OCI-LY7 (cell line): ENCODE results near the gene MATK.

Experiments used
- CTCF ChIP-seq: fragments of 200-600 bp; sonication (generic); conservative IDR thresholded peaks from 2 replicates; pipeline ENCODE4 v1.5.1; 2014; ENCODE audit warnings: mild to moderate bottlenecking, antibody characterized with exemption, low read length, moderate library complexity, mixed read lengths
- EZH2phosphoT487 ChIP-seq: fragments of 200-600 bp; sonication (generic); IDR thresholded peaks from 2 replicates; pipeline ENCODE4 v1.6.1; 2018; ENCODE audit warnings: low read depth, borderline replicate concordance, mild to moderate bottlenecking, mixed run types, antibody characterized with exemption, low read length, moderate library complexity, mixed read lengths

- TF ChIP-seq CTCF, result no peak
- no peak for TF ChIP-seq EZH2phosphoT487
Measured at GRCh38 chr19:3778899-3779723, 7.1 kb downstream of the MATK start.
